Caco-2 (cell line): Measurements from ENCODE around the gene HIVEP1. TPM values are rescaled to one million over a fixed set of nuclear protein-coding genes. Genes with fewer than 3 reads are reported as not detected.
"Not testable (repeated sequence)": the region's sequence is repeated elsewhere in the genome, so short reads cannot be mapped to it uniquely, and the experiment has no call there.

ENCODE experiments used
- BruUV-seq: library from RNA; stranded (reverse); fragments of 400-500 nt; replicated peaks from 2 replicates; lab custom pipeline; 2021; lab: Mats Ljungman, UMichigan
- CTCF ChIA-PET: fragments of 300-600 bp; sonication (Branson Sonifier 250); formaldehyde crosslinking; loops from one replicate; lab custom pipeline; 2022; ENCODE audit warnings: antibody characterized with exemption; lab: Charles Lee
- POLR2A ChIA-PET: fragments of 300-600 bp; sonication (Branson Sonifier 250); formaldehyde crosslinking; loops from one replicate; lab custom pipeline; 2022; ENCODE audit warnings: antibody characterized with exemption; lab: Charles Lee
- DNase-seq, 2 experiments: peaks; one replicate each; pipeline versions ENCODE4 v3.0.0 to v3.0.0-alpha.2; 2020 to 2022
- H3K27me3 ChIP-seq: replicated peaks from 2 replicates; pipeline ENCODE4 v1.6.0; 2011; ENCODE audit warnings: low read length; ENCODE audit not compliant: control insufficient read depth, insufficient read depth
- H3K36me3 ChIP-seq: 2 replicates; pipeline ENCODE4 v1.5.1; 2011; ENCODE audit warnings: low read length; ENCODE audit not compliant: control insufficient read depth, insufficient read depth
- H3K4me1 ChIP-seq: fragments of 250-450 bp; sonication (Bioruptor Pico); 2 replicates; pipeline ENCODE4 v1.5.1; 2020; ENCODE audit warnings: mild to moderate bottlenecking
- H3K4me3 ChIP-seq: 2 replicates; pipeline ENCODE4 v1.5.1; 2011; ENCODE audit warnings: low read depth, mild to moderate bottlenecking, control low read depth, low read length
- H3K9me3 ChIP-seq: fragments of 250-450 bp; sonication (Bioruptor Pico); 2 replicates; pipeline ENCODE4 v1.5.1; 2020; ENCODE audit warnings: mild to moderate bottlenecking, moderate library complexity
- H3K27ac Mint-ChIP-seq: one replicate; pipeline ENCODE4 v1.8.0; 2022; ENCODE audit warnings: mixed read lengths; ENCODE audit not compliant: unreplicated experiment
- H3K27me3 Mint-ChIP-seq: one replicate; pipeline ENCODE4 v1.8.0; 2022; ENCODE audit warnings: mixed read lengths; ENCODE audit not compliant: insufficient read depth, unreplicated experiment
- H3K36me3 Mint-ChIP-seq: one replicate; pipeline ENCODE4 v1.8.0; 2022; ENCODE audit warnings: mild to moderate bottlenecking, mixed read lengths; ENCODE audit not compliant: insufficient read depth, unreplicated experiment
- H3K4me1 Mint-ChIP-seq: one replicate; pipeline ENCODE4 v1.8.0; 2022; ENCODE audit warnings: low read depth, mixed read lengths; ENCODE audit not compliant: unreplicated experiment
- H3K4me3 Mint-ChIP-seq: one replicate; pipeline ENCODE4 v1.8.0; 2022; ENCODE audit warnings: mild to moderate bottlenecking, moderate library complexity, mixed read lengths; ENCODE audit not compliant: unreplicated experiment
- H3K9me3 Mint-ChIP-seq: one replicate; pipeline ENCODE4 v1.8.0; 2022; ENCODE audit warnings: mixed read lengths; ENCODE audit not compliant: unreplicated experiment
- CTCF ChIP-seq, 2 experiments: fragments of 200-600 bp in 1 of 2; IDR thresholded peaks; 1 replicate in 1 of 2; 2 replicates in 1 of 2; pipeline versions ENCODE4 v1.5.1 to v1.8.0; 2011 to 2022; ENCODE audit warnings: antibody characterized with exemption in 1 of 2, control low read depth in 1 of 2, inconsistent platforms in 1 of 2, low read depth in 1 of 2, low read length in 1 of 2, mild to moderate bottlenecking in 1 of 2, moderate library complexity in 1 of 2; ENCODE audit not compliant: insufficient read depth in 1 of 2, severe bottlenecking in 1 of 2, unreplicated experiment in 1 of 2
- intact Hi-C: fragments of 100-400 bp; cut with micrococcal nuclease; formaldehyde crosslinking; loops from one replicate; pipeline ENCODE4 v1.10.0; 2022; ENCODE audit not compliant: unreplicated experiment
- total RNA-seq: library from RNA; stranded (reverse); gene quantifications from 2 replicates; pipeline ENCODE4 v1.2.3, GENCODE V29; 2022

HIVEP1 gene
- total RNA-seq, 1 experiment from 2014 or later, result 22.8 TPM

- Histone ChIP-seq H3K27me3 (no peaks in the 10 kb centered on the region), H3K36me3 (no peaks in the 10 kb centered on the region), H3K4me3 (no peak overlapping the region), H3K4me1 (no peaks in the 10 kb centered on the region), H3K9me3 (no peaks in the 10 kb centered on the region)
- no peaks in the 10 kb centered on the region for H3K9me3 Mint-ChIP-seq
- intact Hi-C loops, result loop anchor here (10.0 kb wide), 1 partner anchor 567 kb away; no protein-coding TSS in a partner anchor
- H3K27ac Mint-ChIP-seq, result no peak overlapping the region
- H3K4me3 Mint-ChIP-seq, result no peak overlapping the region
- no peak for DNase-seq
- peaks cover under 1% of the 10 kb centered on the region for H3K36me3 Mint-ChIP-seq
- POLR2A ChIA-PET, result no interaction called here
- no peaks in the 10 kb centered on the region for H3K4me1 Mint-ChIP-seq
- no TSS peak for BruUV-seq
- CTCF ChIA-PET, result interaction anchor here (0.6 kb wide), 1 partner anchor 137 kb away, joined by 3 read pairs; no protein-coding TSS in a partner anchor
- no peaks in the 10 kb centered on the region for H3K27me3 Mint-ChIP-seq
- TF ChIP-seq CTCF (IDR thresholded peaks at IDR 0.05; ENCODE audit: insufficient read depth in 1 of 2, low read depth in 1 of 2, low read length in 1 of 2, severe bottlenecking in 1 of 2, unreplicated experiment in 1 of 2), result no peak
These were observed 140.2 kb downstream of the HIVEP1 start for GRCh38 chr6:12152023-12152970.

GRCh38 chr6:12155769-12156168 lies 143.7 kb downstream of the HIVEP1 start:
- BruUV-seq, result not testable (repeated sequence)

GRCh38 chr6:12158686-12159415 lies 146.7 kb downstream of the HIVEP1 start:
- intact Hi-C loops, result loop anchor here (10.0 kb wide), 1 partner anchor 574 kb away; no protein-coding TSS in a partner anchor
- no TSS peak for BruUV-seq
- no peak overlapping the region for H3K4me3 ChIP-seq
- no peak overlapping the region for H3K27ac Mint-ChIP-seq
- no peaks in the 10 kb centered on the region for H3K9me3 ChIP-seq
- H3K4me1 ChIP-seq, result no peaks in the 10 kb centered on the region
- no peaks in the 10 kb centered on the region for H3K27me3 ChIP-seq
- no peak overlapping the region for H3K4me3 Mint-ChIP-seq
- DNase-seq, result no peak
- ChIA-PET POLR2A (no interaction called here), CTCF (no interaction called here)
- peaks cover 33% of the 10 kb centered on the region for H3K36me3 Mint-ChIP-seq
- no peaks in the 10 kb centered on the region for H3K9me3 Mint-ChIP-seq
- TF ChIP-seq CTCF (IDR thresholded peaks at IDR 0.05; ENCODE audit: insufficient read depth in 1 of 2, low read depth in 1 of 2, low read length in 1 of 2, severe bottlenecking in 1 of 2, unreplicated experiment in 1 of 2), result no peak
- no peaks in the 10 kb centered on the region; the same call in 1 of the 2 replicates for H3K36me3 ChIP-seq
- H3K4me1 Mint-ChIP-seq, result no peaks in the 10 kb centered on the region
- H3K27me3 Mint-ChIP-seq, result no peaks in the 10 kb centered on the region

More at GRCh38 chr6:12155769-12156168, 143.7 kb downstream of the HIVEP1 start:
- H3K4me3 Mint-ChIP-seq, H3K4me1 ChIP-seq, H3K4me3 ChIP-seq, H3K27me3 ChIP-seq, CTCF ChIA-PET, H3K4me1 Mint-ChIP-seq, POLR2A ChIA-PET, H3K27me3 Mint-ChIP-seq, H3K27ac Mint-ChIP-seq, H3K36me3 ChIP-seq, DNase-seq, H3K9me3 Mint-ChIP-seq, H3K9me3 ChIP-seq: not testable (repeated sequence)
- H3K36me3 Mint-ChIP-seq, result peaks cover 12% of the 10 kb centered on the region
- intact Hi-C loops, result loop anchor here (10.0 kb wide), 1 partner anchor 571 kb away; no protein-coding TSS in a partner anchor
